HG02973 (cell line): Measurements from ENCODE around the gene TRIM25.

Source experiments
- ATAC-seq: cut with Tn5 transposase; IDR thresholded peaks from one replicate; pipeline ENCODE4 v1.9.1; 2021; ENCODE audit warnings: moderate library complexity; ENCODE audit not compliant: unreplicated experiment

TRIM25 gene

GRCh38 chr17:56867948-56868376 is 45.9 kb downstream of the TRIM25 start:
- no peak for ATAC-seq

- ATAC-seq = no peak
These were observed 47.4 kb downstream of the TRIM25 start for GRCh38 chr17:56866496-56866895.

DNA sequence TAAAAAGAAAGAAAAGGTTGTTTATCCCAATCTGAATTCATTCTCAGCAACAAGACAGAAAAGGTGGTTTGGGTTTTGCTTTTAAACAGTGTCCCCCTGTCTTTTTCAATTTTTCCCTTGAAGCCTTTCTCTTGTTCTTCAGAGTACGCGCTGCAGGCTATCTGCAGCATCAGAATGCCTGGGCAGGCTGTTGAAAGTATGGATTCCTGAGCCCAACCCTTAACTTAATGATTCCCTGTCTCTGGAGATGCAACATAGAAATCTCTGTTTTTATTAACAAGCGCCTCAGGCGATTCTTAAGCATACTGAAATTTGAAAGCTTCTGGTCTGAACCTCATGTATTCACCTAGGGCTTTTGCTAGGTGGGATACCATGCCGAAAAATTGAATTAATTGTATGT is 47.8 kb downstream of the TRIM25 start:
- ATAC-seq = no peak

DNA sequence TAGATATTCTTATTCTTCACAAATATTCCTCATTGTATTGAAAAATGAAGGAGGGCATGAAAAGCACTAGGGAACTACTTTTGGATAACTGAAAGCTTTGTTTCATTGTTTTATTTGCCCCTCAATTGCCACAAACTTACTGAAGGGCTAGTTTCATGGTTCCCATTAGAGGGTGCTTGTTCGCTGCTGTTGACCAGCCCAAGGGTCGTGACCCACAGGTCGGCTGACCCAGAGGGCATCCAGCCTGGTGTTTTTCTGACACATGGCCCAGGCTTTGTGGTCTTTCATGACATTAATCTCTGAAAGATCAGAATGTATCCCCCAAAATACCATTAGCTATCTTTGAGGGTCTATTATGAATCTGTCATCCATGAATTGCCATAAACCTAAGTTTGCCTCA is 49.9 kb downstream of the TRIM25 start:
- ATAC-seq = no peak

DNA sequence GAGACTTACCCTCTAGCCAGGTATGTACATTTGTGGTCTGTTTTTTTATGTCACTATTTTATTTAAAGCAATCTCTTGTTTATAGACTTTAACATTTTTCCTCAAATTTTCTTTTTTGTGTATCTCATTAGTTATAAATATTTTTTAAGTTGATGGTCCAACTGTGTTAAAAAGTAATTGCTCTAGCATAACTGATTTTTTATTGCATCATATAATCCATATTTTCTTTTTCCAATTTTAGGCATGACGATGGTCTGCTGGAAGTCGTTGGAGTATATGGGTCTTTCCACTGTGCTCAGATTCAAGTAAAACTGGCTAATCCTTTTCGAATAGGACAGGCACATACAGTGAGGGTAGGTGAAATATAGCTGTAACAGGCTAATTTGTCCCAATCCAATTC is 52.0 kb downstream of the TRIM25 start:
- no peak for ATAC-seq

GRCh38 chr17:56851008-56851407 is 62.8 kb downstream of the TRIM25 start:
- ATAC-seq = no peak

DNA sequence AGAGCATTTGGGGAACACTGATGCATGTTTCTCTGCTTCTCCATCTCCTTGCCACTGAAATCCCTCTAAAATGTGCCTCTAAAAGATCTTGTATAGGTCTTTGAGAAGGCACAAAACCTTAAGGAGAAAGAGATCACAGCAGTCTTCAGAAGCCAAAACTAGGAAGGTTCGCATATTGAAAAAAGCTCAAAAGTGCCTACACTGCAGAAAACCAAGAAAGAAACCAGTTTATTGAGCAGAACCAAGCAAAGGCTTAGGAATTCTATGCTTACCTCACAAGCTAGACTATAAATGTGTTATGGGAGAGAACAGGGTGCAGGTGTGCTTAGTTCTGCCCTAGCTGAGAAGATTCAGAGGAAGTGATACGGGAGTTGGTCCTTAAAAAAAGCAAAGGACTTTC is 63.3 kb downstream of the TRIM25 start:
- ATAC-seq = no peak

DNA sequence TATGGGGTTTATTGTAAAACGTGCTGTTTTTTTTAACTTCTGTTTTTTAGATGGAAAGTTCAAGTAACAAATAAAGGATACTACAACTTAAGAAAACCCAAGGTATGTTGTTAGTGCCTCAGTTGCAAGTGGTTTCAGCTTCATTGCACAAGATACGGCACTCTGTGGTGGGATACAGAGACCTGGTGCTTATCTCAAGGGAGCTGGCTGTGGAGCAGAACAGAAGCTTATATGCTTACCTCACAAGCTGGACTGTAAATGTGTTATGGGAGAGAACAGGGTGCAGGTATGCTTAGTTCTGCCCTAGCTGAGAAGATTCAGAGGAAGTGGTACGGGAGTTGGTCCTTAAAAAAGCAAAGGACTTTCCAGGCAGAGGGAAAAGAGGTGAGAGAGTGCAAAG is 64.7 kb downstream of the TRIM25 start:
- no peak for ATAC-seq

DNA sequence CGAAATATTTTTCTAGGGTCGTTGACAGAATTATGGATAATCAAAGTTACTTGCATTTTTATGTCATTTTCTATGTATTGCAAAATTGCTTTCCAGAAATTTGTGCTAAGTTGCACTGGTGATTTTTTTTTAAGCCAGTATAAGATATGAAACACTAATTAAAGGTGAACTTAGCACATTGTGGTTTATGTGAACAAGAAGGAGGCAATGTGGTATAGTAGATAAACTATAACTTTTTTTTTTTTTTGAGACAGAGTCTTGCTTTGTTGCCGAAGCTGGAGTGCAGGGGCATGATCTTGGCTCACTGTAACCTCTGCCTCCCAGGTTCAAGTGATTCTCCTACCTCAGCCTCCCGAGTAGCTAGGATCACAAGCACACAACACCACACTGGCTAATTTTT is 66.7 kb downstream of the TRIM25 start:
- no peak for ATAC-seq

- no peak for ATAC-seq
These were observed 67.9 kb downstream of the TRIM25 start for GRCh38 chr17:56845934-56846333.

- no peak for ATAC-seq
These were observed 71.3 kb downstream of the TRIM25 start for GRCh38 chr17:56842577-56842976.

DNA sequence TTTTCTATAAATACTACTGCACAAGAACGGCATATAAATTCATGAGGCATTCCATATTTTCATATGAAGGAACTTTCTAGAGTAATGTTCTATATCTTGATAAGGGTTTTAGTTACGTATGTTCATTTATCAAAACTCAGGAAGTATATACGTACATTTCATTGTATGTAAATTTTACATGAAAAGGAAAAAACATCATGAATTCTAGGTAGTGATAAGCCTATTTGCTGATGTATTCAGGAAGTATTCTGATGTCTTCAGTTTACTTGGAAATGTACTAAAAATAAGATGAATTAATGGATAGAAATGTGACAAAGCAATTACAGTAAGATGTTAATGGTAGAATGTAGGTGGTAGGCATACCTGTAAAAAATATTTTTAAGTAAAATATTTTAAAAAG is 75.2 kb downstream of the TRIM25 start:
- no peak for ATAC-seq
